OCI-LY3 (cell line): ENCODE data around the gene MYB.

Experiments used
- H2AFZ ChIP-seq: fragments of 200-600, 300-600 bp; shearing (Covaris generic); 2 replicates; pipeline ENCODE4 v1.6.0; 2014; ENCODE audit warnings: antibody characterized with exemption, low read depth, low read length
- H3K27ac ChIP-seq: fragments of 200-600, 300-600 bp; sonication (generic); 2 replicates; pipeline ENCODE4 v1.5.1; 2014; ENCODE audit warnings: mild to moderate bottlenecking, low read length, moderate library complexity, mixed read lengths
- H3K27me3 ChIP-seq: fragments of 200-600, 300-600 bp; sonication (generic); 2 replicates; pipeline ENCODE4 v1.6.1; 2014; ENCODE audit warnings: low read depth, low read length, mixed read lengths
- H3K36me3 ChIP-seq: fragments of 200-600, 300-600 bp; sonication (generic); replicated peaks from 2 replicates; pipeline ENCODE3; 2014; ENCODE audit warnings: low read depth, low read length, mixed read lengths
- H3K4me1 ChIP-seq: fragments of 300-600, 200-600 bp; sonication (generic); 2 replicates; pipeline ENCODE4 v1.6.1; 2014; ENCODE audit warnings: low read length, mixed read lengths
- H3K4me2 ChIP-seq: fragments of 200-600, 300-600 bp; sonication (generic); 2 replicates; pipeline ENCODE4 v1.6.1; 2014; ENCODE audit warnings: low read length, mixed read lengths
- H3K4me3 ChIP-seq: fragments of 300-600, 200-600 bp; sonication (generic); 2 replicates; pipeline ENCODE4 v1.5.1; 2014; ENCODE audit warnings: antibody characterized with exemption, mild to moderate bottlenecking, low read length, moderate library complexity
- H3K79me2 ChIP-seq: fragments of 300-600, 200-600 bp; shearing (Covaris generic); 2 replicates; pipeline ENCODE4 v1.6.1; 2014; ENCODE audit warnings: mild to moderate bottlenecking, low read length, mixed read lengths
- H3K9ac ChIP-seq: fragments of 300-600, 200-600 bp; shearing (Covaris generic); 2 replicates; pipeline ENCODE4 v1.6.0; 2014; ENCODE audit warnings: mild to moderate bottlenecking, low read length, moderate library complexity
- H3K9me3 ChIP-seq: fragments of 200-600, 300-600 bp; shearing (Covaris generic); 2 replicates; pipeline ENCODE4 v1.6.1; 2014; ENCODE audit warnings: low read length, mixed read lengths; ENCODE audit not compliant: insufficient read depth
- H4K20me1 ChIP-seq: fragments of 200-600, 300-600 bp; sonication (generic); 2 replicates; pipeline ENCODE4 v1.6.1; 2016; ENCODE audit warnings: low read length, mixed read lengths; ENCODE audit not compliant: insufficient read depth
- CTCF ChIP-seq: fragments of 200-600, 300-600 bp; sonication (generic); IDR thresholded peaks from 2 replicates; pipeline ENCODE4 v1.5.1; 2014; ENCODE audit warnings: antibody characterized with exemption, low read length, low read depth
- EZH2phosphoT487 ChIP-seq: fragments of 200-600 bp; shearing (Covaris generic); IDR thresholded peaks from 2 replicates; pipeline ENCODE4 v1.6.1; 2018; ENCODE audit warnings: antibody characterized with exemption, mixed run types, low read depth

MYB gene

DNA sequence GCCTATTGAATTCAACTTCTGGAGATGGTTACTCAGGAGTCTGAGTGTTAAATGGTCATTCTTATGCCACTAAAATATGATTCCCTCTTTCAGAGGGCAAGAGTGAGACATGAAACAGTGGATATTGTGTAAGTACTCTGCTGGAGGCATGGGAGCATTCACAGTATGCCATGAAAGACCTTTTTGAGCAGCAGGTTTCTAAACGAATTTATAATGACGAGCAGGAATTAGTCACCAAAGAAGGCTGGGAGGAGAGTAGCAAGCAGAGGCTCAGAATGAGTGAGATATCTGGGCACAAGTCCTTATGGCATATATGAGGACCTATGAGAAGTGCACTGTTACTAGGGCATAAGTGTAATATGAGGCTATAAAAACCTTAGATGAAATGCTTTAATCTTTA lies 10.9 kb upstream of the MYB start:
- H3K9ac ChIP-seq, result peak overlapping the region; percentile 42; the same call in 1 of the 2 replicates
- no peaks in the 10 kb centered on the region for H3K9me3 ChIP-seq
- H3K4me3 ChIP-seq, result peak overlapping the region; percentile 30
- no peaks in the 10 kb centered on the region for H3K27me3 ChIP-seq
- peak overlapping the region; percentile 73 for H3K27ac ChIP-seq
- peaks cover 85% of the 10 kb centered on the region for H4K20me1 ChIP-seq
- peaks cover 59% of the 10 kb centered on the region for H3K4me1 ChIP-seq
- H3K36me3 ChIP-seq, result peaks cover 63% of the 10 kb centered on the region
- no peak for TF ChIP-seq EZH2phosphoT487
- TF ChIP-seq CTCF, result no peak
- H3K79me2 ChIP-seq, result peaks cover 99% of the 10 kb centered on the region
- no peak overlapping the region for H2AFZ ChIP-seq
- H3K4me2 ChIP-seq, result peak overlapping the region; percentile 57

DNA sequence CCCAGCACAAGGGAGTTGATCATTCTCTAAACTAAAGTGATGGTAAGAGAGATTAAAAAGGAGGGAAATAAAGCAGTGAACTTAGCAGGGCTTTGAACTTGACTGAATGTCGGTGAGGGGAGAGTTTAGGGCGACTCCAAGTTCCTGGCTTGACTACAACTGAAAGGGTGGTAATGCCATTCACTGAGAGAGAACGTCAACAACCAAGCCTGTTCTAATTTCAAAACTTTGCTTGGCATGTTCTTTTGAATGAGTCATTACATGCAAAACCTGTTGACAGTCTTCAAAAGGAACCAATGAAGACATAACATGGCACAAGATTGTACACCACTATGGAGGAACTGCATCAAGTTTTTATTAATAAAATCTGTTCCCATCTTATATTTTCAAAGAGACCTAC lies 10.3 kb upstream of the MYB start:
- H3K36me3 ChIP-seq, result peaks cover 57% of the 10 kb centered on the region
- H3K4me3 ChIP-seq, result peak overlapping the region; percentile 30
- H3K27ac ChIP-seq, result peak overlapping the region; percentile 73
- no peak for TF ChIP-seq EZH2phosphoT487
- TF ChIP-seq CTCF, result no peak
- peaks cover 80% of the 10 kb centered on the region for H4K20me1 ChIP-seq
- peaks cover 55% of the 10 kb centered on the region for H3K4me1 ChIP-seq
- peak overlapping the region; percentile 57 for H3K4me2 ChIP-seq
- no peaks in the 10 kb centered on the region for H3K27me3 ChIP-seq
- H3K79me2 ChIP-seq, result peaks cover 99% of the 10 kb centered on the region
- no peaks in the 10 kb centered on the region for H3K9me3 ChIP-seq
- peak overlapping the region; percentile 42; the same call in 1 of the 2 replicates for H3K9ac ChIP-seq
- H2AFZ ChIP-seq, result no peak overlapping the region

DNA sequence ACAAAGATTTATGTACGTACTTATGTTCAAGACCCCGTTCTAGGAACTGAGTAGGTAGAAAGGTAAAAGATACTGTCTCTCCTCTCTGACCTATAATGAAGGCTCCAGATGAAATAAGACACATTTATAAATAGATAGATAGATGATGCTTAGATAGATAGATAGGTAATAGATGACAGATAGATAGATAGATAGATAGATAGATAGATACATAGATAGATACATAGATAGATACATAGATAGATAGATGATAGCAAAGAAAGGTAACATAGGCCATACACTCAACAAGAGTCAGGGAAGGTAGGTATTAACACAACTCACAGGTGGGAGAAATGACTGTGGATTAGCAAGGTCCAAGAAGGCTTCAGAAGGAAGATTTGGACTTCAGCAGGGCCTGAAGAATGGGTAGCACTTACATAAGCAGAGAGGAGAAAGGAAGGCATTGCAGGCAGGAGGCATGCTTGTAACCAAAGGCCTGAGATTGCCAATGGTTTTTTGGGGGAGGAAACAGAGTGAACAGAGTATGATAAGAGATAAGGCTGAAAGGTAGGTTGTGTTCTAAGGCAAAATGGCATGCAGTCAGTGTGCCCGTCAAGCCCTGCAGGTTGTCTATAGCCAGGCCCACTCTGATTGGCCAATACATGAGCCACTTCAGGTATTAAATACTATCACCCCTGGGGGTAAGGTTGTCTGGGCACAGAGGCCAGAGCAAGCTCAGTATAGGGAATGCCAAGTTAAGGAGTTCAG lies 7.7 kb upstream of the MYB start:
- Histone ChIP-seq H3K4me2 (no peak overlapping the region), H2AFZ (no peak overlapping the region), H3K4me1 (peaks cover 68% of the 10 kb centered on the region), H3K9ac (no peak overlapping the region), H3K9me3 (no peaks in the 10 kb centered on the region), H3K27ac (no peak overlapping the region), H3K79me2 (peaks cover 99% of the 10 kb centered on the region), H3K36me3 (peaks cover 50% of the 10 kb centered on the region), H3K27me3 (no peaks in the 10 kb centered on the region), H3K4me3 (no peak overlapping the region), H4K20me1 (peaks cover 68% of the 10 kb centered on the region)
- no peak for TF ChIP-seq CTCF
- no peak for TF ChIP-seq EZH2phosphoT487

DNA sequence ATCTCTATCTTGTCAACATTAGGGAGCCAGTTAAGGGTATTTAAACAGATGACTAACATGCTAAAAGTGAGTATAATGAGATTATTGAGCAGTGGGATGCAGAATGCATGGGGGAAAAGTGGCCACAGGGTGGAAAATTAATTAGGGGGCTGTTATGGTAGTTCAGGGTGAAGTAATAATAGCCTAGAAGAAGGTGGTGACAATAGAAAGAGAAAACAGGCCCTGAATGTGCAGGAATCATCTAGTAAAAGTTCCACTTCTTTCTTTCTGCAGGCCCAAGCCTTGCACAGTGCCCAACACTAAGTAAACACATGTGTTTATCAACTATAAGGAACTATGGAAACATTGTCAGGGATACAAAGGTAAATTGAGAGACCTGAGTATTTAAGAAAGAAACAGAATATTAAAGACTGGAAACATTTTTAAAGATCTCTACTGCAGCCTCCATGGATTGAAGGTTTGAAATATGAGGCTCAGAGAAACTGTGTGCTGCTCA lies 7.1 kb upstream of the MYB start:
- peak overlapping the region; percentile 22; the same call in 1 of the 2 replicates for H3K27ac ChIP-seq
- TF ChIP-seq EZH2phosphoT487 (no peak), CTCF (no peak)
- H3K79me2 ChIP-seq, result peaks cover 100% of the 10 kb centered on the region
- H3K4me2 ChIP-seq, result no peak overlapping the region
- H3K9me3 ChIP-seq, result no peaks in the 10 kb centered on the region
- peaks cover 73% of the 10 kb centered on the region for H3K4me1 ChIP-seq
- H3K4me3 ChIP-seq, result no peak overlapping the region
- H3K36me3 ChIP-seq, result peaks cover 54% of the 10 kb centered on the region
- no peak overlapping the region for H3K9ac ChIP-seq
- no peak overlapping the region for H2AFZ ChIP-seq
- H4K20me1 ChIP-seq, result peaks cover 65% of the 10 kb centered on the region
- no peaks in the 10 kb centered on the region for H3K27me3 ChIP-seq
